Measurements from ENCODE around the gene ATG4A.

ATG4A gene

GRCh38 chrX:108156934-108157466 is 65.4 kb downstream of the ATG4A start:
- H3K4me2 ChIP-seq (ENCODE audit: insufficient read depth, low read length) = no peak overlapping the region
- H3K27ac ChIP-seq (ENCODE audit: low read length) = no peak overlapping the region
- H3K79me2 ChIP-seq (ENCODE audit: insufficient read depth, low read length) = no peaks in the 10 kb centered on the region
- H3K9me3 ChIP-seq (ENCODE audit: insufficient read depth, low read length, severe bottlenecking) = no peaks in the 10 kb centered on the region
- peaks cover 5% of the 10 kb centered on the region; the same call in 1 of the 2 replicates for H3K36me3 ChIP-seq (ENCODE audit: insufficient read depth, low read length)
- DNase-seq (no peak), ATAC-seq (ENCODE audit: insufficient read depth, low read depth) (no peak)
- TF ChIP-seq CTCF (IDR thresholded peaks at IDR 0.05; ENCODE audit: borderline replicate concordance, extremely low read depth, low read length, poor library complexity, severe bottlenecking) (no peak), EZH2 (IDR thresholded peaks at IDR 0.05; ENCODE audit: borderline replicate concordance, low read depth, low read length, severe bottlenecking) (no peak)
- H3K27me3 ChIP-seq (ENCODE audit: insufficient read depth, low read length, poor library complexity) = no peaks in the 10 kb centered on the region
- H3K4me3 ChIP-seq (ENCODE audit: low read depth in 1 of 2, low read length in 2 of 2) = no peak overlapping the region
- H3K9ac ChIP-seq (ENCODE audit: low read depth, low read length) = no peak overlapping the region
- no peaks in the 10 kb centered on the region for H3K4me1 ChIP-seq (ENCODE audit: insufficient read depth, low read length)
- H4K20me1 ChIP-seq (ENCODE audit: insufficient read depth, low read length) = no peaks in the 10 kb centered on the region
- H2AFZ ChIP-seq (ENCODE audit: low read depth, low read length) = no peak overlapping the region

- Histone ChIP-seq H3K4me2 (ENCODE audit: insufficient read depth, low read length) (no peak overlapping the region), H3K27me3 (ENCODE audit: insufficient read depth, low read length, poor library complexity) (no peaks in the 10 kb centered on the region), H3K4me3 (ENCODE audit: low read depth in 1 of 2, low read length in 2 of 2) (no peak overlapping the region), H3K9me3 (ENCODE audit: insufficient read depth, low read length, severe bottlenecking) (no peaks in the 10 kb centered on the region), H4K20me1 (ENCODE audit: insufficient read depth, low read length) (no peaks in the 10 kb centered on the region), H3K79me2 (ENCODE audit: insufficient read depth, low read length) (no peaks in the 10 kb centered on the region), H3K9ac (ENCODE audit: low read depth, low read length) (no peak overlapping the region), H3K27ac (ENCODE audit: low read length) (no peak overlapping the region), H2AFZ (ENCODE audit: low read depth, low read length) (no peak overlapping the region), H3K36me3 (ENCODE audit: insufficient read depth, low read length) (peaks cover 5% of the 10 kb centered on the region; the same call in 1 of the 2 replicates), H3K4me1 (ENCODE audit: insufficient read depth, low read length) (no peaks in the 10 kb centered on the region)
- no peak for ATAC-seq (ENCODE audit: insufficient read depth, low read depth)
- no peak for DNase-seq
- TF ChIP-seq EZH2 (IDR thresholded peaks at IDR 0.05; ENCODE audit: borderline replicate concordance, low read depth, low read length, severe bottlenecking) = no peak
- TF ChIP-seq CTCF (IDR thresholded peaks at IDR 0.05; ENCODE audit: borderline replicate concordance, extremely low read depth, low read length, poor library complexity, severe bottlenecking) = no peak
These were observed 66.0 kb downstream of the ATG4A start for GRCh38 chrX:108157628-108158027.

GRCh38 chrX:108159028-108159670 is 67.6 kb downstream of the ATG4A start:
- no peak overlapping the region for H3K9ac ChIP-seq (ENCODE audit: low read depth, low read length)
- DNase-seq = no peak
- ATAC-seq (ENCODE audit: insufficient read depth, low read depth) = no peak
- H3K27me3 ChIP-seq (ENCODE audit: insufficient read depth, low read length, poor library complexity) = no peaks in the 10 kb centered on the region
- H3K4me1 ChIP-seq (ENCODE audit: insufficient read depth, low read length) = no peaks in the 10 kb centered on the region
- H3K4me2 ChIP-seq (ENCODE audit: insufficient read depth, low read length) = no peak overlapping the region
- no peak overlapping the region for H2AFZ ChIP-seq (ENCODE audit: low read depth, low read length)
- H4K20me1 ChIP-seq (ENCODE audit: insufficient read depth, low read length) = no peaks in the 10 kb centered on the region
- H3K27ac ChIP-seq (ENCODE audit: low read length) = no peak overlapping the region
- no peak for TF ChIP-seq EZH2 (IDR thresholded peaks at IDR 0.05; ENCODE audit: borderline replicate concordance, low read depth, low read length, severe bottlenecking)
- no peak for TF ChIP-seq CTCF (IDR thresholded peaks at IDR 0.05; ENCODE audit: borderline replicate concordance, extremely low read depth, low read length, poor library complexity, severe bottlenecking)
- H3K36me3 ChIP-seq (ENCODE audit: insufficient read depth, low read length) = no peaks in the 10 kb centered on the region
- H3K79me2 ChIP-seq (ENCODE audit: insufficient read depth, low read length) = no peaks in the 10 kb centered on the region
- H3K9me3 ChIP-seq (ENCODE audit: insufficient read depth, low read length, severe bottlenecking) = no peaks in the 10 kb centered on the region
- no peak overlapping the region for H3K4me3 ChIP-seq (ENCODE audit: low read depth in 1 of 2, low read length in 2 of 2)
